ENCODE data around the gene VTCN1.

Gene VTCN1

GRCh38 chr1:117093870-117094621 lies 116.7 kb downstream of the VTCN1 start:
- no peak for DNase-seq
